MCF 10A (cell line): Measurements from ENCODE around the gene UPF2. TPM values are rescaled to one million over a fixed set of nuclear protein-coding genes. Genes with fewer than 3 reads are reported as not detected.

Source experiments
- BruUV-seq: library from RNA; stranded (reverse); fragments of 400-500 nt; replicated peaks from 2 replicates; lab custom pipeline; 2021; lab: Mats Ljungman, UMichigan
- CTCF ChIA-PET: fragments of 300-600 bp; sonication (Branson Sonifier 250); formaldehyde crosslinking; extraction: SDS; loops from one replicate; lab custom pipeline; 2021; ENCODE audit warnings: antibody characterized with exemption, inconsistent platforms; lab: Yijun Ruan, JAX
- POLR2A ChIA-PET: fragments of 300-600, 350-650 bp; sonication (Branson Sonifier 250); formaldehyde crosslinking; extraction: SDS; loops from one replicate; lab custom pipeline; 2020; ENCODE audit warnings: antibody characterized with exemption, inconsistent platforms; lab: Yijun Ruan, JAX
- DNase-seq: peaks from one replicate; pipeline ENCODE4 v3.0.0-alpha.2; 2018; ENCODE audit not compliant: unreplicated experiment
- H3K27ac Mint-ChIP-seq: one replicate; pipeline ENCODE4 v1.8.0; 2022; ENCODE audit warnings: mild to moderate bottlenecking, low read depth, mixed read lengths; ENCODE audit not compliant: unreplicated experiment
- H3K27me3 Mint-ChIP-seq: one replicate; pipeline ENCODE4 v1.8.0; 2022; ENCODE audit warnings: mixed read lengths; ENCODE audit not compliant: insufficient read depth, unreplicated experiment
- H3K36me3 Mint-ChIP-seq: one replicate; pipeline ENCODE4 v1.8.0; 2022; ENCODE audit warnings: mild to moderate bottlenecking, moderate library complexity, mixed read lengths; ENCODE audit not compliant: insufficient read depth, unreplicated experiment
- H3K4me1 Mint-ChIP-seq: one replicate; pipeline ENCODE4 v1.8.0; 2022; ENCODE audit warnings: mixed read lengths; ENCODE audit not compliant: insufficient read depth, unreplicated experiment
- H3K4me3 Mint-ChIP-seq: one replicate; pipeline ENCODE4 v1.8.0; 2022; ENCODE audit warnings: mild to moderate bottlenecking, moderate library complexity, mixed read lengths; ENCODE audit not compliant: unreplicated experiment
- H3K9me3 Mint-ChIP-seq: one replicate; pipeline ENCODE4 v1.8.0; 2022; ENCODE audit warnings: mixed read lengths; ENCODE audit not compliant: unreplicated experiment
- intact Hi-C: fragments of 100-400 bp; cut with micrococcal nuclease; formaldehyde crosslinking; loops from 2 replicates; pipeline ENCODE4 v1.14.1; 2022
- total RNA-seq: library from RNA; stranded (reverse); gene quantifications from 2 replicates; pipeline ENCODE4 v1.2.3, GENCODE V29; 2022
- TF ChIP-seq, protein P1 (sequence below): fragments of 200-600 bp; IDR thresholded peaks from one replicate; pipeline ENCODE4 v1.8.0; 2022; ENCODE audit warnings: antibody characterized with exemption, mild to moderate bottlenecking; ENCODE audit not compliant: unreplicated experiment

UPF2 gene
- total RNA-seq, 1 experiment from 2014 or later = 24.7 TPM

DNA sequence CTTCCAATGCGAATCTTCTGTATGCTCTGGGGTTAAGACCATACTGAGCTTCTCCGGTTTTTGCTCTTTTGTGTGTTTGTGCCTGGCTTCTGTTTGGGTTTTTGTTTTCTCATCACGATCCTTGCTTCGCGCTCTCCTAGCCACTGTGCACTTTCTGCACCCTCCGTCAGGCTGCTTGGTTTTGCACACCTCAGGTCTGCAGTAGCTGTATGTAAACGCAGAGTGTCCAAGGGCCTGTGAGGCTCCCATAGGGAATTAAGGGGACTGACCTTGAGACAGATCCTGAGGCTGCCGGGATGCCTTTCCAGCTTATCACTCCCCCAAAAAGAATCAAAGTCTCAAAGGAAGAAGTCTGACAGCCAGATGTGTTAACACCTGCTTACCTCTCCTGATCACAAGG, 124.2 kb downstream of the UPF2 start:
- POLR2A ChIA-PET = interaction anchor here (1.2 to 1.3 kb wide), 2 partner anchors 13 to 42 kb away, joined by 3 read pairs; no protein-coding TSS in a partner anchor
- TF ChIP-seq, protein P1, sequence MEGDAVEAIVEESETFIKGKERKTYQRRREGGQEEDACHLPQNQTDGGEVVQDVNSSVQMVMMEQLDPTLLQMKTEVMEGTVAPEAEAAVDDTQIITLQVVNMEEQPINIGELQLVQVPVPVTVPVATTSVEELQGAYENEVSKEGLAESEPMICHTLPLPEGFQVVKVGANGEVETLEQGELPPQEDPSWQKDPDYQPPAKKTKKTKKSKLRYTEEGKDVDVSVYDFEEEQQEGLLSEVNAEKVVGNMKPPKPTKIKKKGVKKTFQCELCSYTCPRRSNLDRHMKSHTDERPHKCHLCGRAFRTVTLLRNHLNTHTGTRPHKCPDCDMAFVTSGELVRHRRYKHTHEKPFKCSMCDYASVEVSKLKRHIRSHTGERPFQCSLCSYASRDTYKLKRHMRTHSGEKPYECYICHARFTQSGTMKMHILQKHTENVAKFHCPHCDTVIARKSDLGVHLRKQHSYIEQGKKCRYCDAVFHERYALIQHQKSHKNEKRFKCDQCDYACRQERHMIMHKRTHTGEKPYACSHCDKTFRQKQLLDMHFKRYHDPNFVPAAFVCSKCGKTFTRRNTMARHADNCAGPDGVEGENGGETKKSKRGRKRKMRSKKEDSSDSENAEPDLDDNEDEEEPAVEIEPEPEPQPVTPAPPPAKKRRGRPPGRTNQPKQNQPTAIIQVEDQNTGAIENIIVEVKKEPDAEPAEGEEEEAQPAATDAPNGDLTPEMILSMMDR = no peak
- no peak overlapping the region for H3K4me3 Mint-ChIP-seq
- no peak overlapping the region for H3K27ac Mint-ChIP-seq
- H3K36me3 Mint-ChIP-seq = peaks cover 42% of the 10 kb centered on the region
- intact Hi-C loops = no loop called here
- H3K9me3 Mint-ChIP-seq = no peaks in the 10 kb centered on the region
- no peaks in the 10 kb centered on the region for H3K27me3 Mint-ChIP-seq
- BruUV-seq = no TSS peak
- peaks cover 5% of the 10 kb centered on the region for H3K4me1 Mint-ChIP-seq
- CTCF ChIA-PET = interaction anchor here (0.7 to 1.5 kb wide), 2 partner anchors 41 to 125 kb away, joined by 5 read pairs; no protein-coding TSS in a partner anchor
- DNase-seq = no peak

DNA sequence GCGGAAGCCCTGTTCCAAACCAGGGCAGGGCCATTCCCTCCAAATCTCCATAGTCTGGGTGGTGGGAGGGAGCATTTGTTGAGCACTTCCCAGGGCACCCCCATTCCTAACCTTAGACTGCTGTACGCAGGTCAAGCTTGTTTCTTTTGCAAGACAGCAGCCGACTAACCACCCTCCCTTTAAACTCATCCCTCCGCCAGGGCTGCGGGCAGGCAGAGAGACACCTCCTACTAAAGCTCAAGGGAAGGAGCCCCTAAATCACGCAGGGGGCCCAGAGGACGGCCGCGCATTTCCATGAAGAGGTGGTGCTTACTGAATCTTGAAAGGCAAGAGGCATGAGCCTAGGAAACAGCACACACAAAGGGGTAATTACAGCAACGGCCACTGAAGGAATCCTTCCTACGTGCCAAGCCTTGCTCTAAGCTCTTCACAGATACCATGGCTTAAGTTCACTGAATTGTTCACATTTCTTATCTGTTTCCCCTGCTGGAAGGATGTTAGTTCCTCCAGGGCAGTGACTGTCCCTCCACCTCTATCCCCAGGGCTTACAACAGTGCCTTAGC, 129.4 kb downstream of the UPF2 start:
- no peaks in the 10 kb centered on the region for H3K9me3 Mint-ChIP-seq
- intact Hi-C loops = no loop called here
- H3K4me1 Mint-ChIP-seq = peaks cover 5% of the 10 kb centered on the region
- CTCF ChIA-PET = interaction anchor here (0.8 to 1.4 kb wide), 3 partner anchors 71 to 131 kb away, joined by 3 to 5 read pairs (median 5); no protein-coding TSS in a partner anchor
- BruUV-seq = no TSS peak
- no peak overlapping the region for H3K4me3 Mint-ChIP-seq
- DNase-seq = no peak
- POLR2A ChIA-PET = interaction anchor here (1.0 kb wide), 2 partner anchors 17 to 25 kb away, joined by 3 read pairs; no protein-coding TSS in a partner anchor
- TF ChIP-seq, protein P1 = no peak
- no peaks in the 10 kb centered on the region for H3K36me3 Mint-ChIP-seq
- no peaks in the 10 kb centered on the region for H3K27me3 Mint-ChIP-seq
- H3K27ac Mint-ChIP-seq = no peak overlapping the region

DNA sequence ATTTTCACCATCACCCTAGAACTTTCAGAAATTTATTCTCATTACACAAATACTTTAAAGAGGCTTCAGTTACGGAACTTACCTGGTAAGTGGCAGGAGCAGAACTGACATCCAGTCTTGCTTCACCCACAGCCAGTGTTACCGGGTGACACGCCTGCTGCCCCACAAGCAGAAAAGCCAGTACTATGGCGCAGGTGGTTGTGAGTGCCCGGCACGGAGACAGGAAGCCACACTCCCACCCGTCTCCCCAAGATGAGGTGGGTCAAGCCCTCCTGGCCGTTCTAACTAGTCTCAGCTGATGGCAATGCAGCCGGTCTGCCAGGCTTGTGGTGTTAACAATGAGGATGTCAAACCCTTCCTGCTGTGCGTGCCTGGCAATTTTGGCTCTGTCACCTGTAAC, 132.5 kb downstream of the UPF2 start:
- H3K4me1 Mint-ChIP-seq = no peaks in the 10 kb centered on the region
- TF ChIP-seq, protein P1 = no peak
- intact Hi-C loops = no loop called here

DNA sequence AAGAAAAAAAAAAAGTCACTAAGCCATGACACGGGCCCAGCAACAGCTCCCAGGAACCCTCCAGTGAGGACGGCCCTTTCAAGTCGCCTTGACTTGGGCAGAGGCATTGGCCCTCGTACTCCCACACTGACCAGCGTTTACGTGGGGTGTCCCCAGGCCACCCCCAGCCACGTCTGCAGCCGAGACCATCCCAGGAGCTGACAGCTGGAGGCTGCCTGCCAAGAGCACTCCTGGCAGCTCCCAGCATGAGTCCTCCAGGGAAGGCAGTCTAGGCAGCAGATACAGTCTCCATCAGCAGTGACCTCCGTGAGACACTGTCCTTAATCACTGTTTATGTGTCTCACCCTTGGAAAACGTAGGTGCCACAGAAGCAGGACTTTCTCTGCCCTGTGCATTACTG, 133.0 kb downstream of the UPF2 start:
- no peak for DNase-seq
- CTCF ChIA-PET = interaction anchor here (0.6 to 1.1 kb wide), 5 partner anchors 16 to 1460 kb away, joined by 3 to 5 read pairs (median 3); no protein-coding TSS in a partner anchor
- H3K27ac Mint-ChIP-seq = no peak overlapping the region
- H3K4me1 Mint-ChIP-seq = no peaks in the 10 kb centered on the region
- BruUV-seq = no TSS peak
- TF ChIP-seq, protein P1 = no peak
- H3K27me3 Mint-ChIP-seq = no peaks in the 10 kb centered on the region
- no peaks in the 10 kb centered on the region for H3K36me3 Mint-ChIP-seq
- intact Hi-C loops = no loop called here
- no peak overlapping the region for H3K4me3 Mint-ChIP-seq
- POLR2A ChIA-PET = interaction anchor here (1.2 kb wide), 1 partner anchor 12 kb away, joined by 4 read pairs; no protein-coding TSS in a partner anchor
- no peaks in the 10 kb centered on the region for H3K9me3 Mint-ChIP-seq

More for the DNA sequence above, 132.5 kb downstream of the UPF2 start:
- BruUV-seq = no TSS peak
- Mint-ChIP-seq H3K36me3 (no peaks in the 10 kb centered on the region), H3K27ac (no peak overlapping the region), H3K9me3 (no peaks in the 10 kb centered on the region), H3K27me3 (no peaks in the 10 kb centered on the region), H3K4me3 (no peak overlapping the region)
- ChIA-PET CTCF (interaction anchor here (0.6 to 0.7 kb wide), 2 partner anchors 16 to 1290 kb away, joined by 3 to 5 read pairs; no protein-coding TSS in a partner anchor), POLR2A (interaction anchor here (0.6 kb wide), 1 partner anchor 81 kb away, joined by 3 read pairs; no protein-coding TSS in a partner anchor)
- no peak for DNase-seq
